ENCODE data around the gene FBXO44. TPM values are rescaled to one million over a fixed set of nuclear protein-coding genes. Genes with fewer than 3 reads are reported as not detected.
A peak's percentile ranks its signal among the peaks of the same experiment; 100 is the strongest.

Gene FBXO44
- total and polyA plus RNA-seq, 8 donors: 12.1 to 54.6 (median 16.3) TPM

GRCh38 chr1:11680270-11681070 is 25.8 kb downstream of the FBXO44 start:
- TF ChIP-seq, protein P1, sequence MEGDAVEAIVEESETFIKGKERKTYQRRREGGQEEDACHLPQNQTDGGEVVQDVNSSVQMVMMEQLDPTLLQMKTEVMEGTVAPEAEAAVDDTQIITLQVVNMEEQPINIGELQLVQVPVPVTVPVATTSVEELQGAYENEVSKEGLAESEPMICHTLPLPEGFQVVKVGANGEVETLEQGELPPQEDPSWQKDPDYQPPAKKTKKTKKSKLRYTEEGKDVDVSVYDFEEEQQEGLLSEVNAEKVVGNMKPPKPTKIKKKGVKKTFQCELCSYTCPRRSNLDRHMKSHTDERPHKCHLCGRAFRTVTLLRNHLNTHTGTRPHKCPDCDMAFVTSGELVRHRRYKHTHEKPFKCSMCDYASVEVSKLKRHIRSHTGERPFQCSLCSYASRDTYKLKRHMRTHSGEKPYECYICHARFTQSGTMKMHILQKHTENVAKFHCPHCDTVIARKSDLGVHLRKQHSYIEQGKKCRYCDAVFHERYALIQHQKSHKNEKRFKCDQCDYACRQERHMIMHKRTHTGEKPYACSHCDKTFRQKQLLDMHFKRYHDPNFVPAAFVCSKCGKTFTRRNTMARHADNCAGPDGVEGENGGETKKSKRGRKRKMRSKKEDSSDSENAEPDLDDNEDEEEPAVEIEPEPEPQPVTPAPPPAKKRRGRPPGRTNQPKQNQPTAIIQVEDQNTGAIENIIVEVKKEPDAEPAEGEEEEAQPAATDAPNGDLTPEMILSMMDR (IDR thresholded peaks at IDR 0.05): no peak
- peak overlapping the region; percentile 1 to 83 (median 50) for H3K27ac ChIP-seq
- no peaks in the 10 kb centered on the region for H3K36me3 ChIP-seq
- H3K4me3 ChIP-seq: peak overlapping the region; percentile 54 to 88 (median 84)
- H3K27me3 ChIP-seq: no peaks in the 10 kb centered on the region
- 8 to 10% methylated on average over 44 to 65 of the region's 65 CpGs for WGBS, 2 donors
- H3K4me1 ChIP-seq: peaks cover 0 to 6% (median 0%) of the 10 kb centered on the region in 3 donors
- FAIRE-seq (no peak), ATAC-seq (peak; percentile 35 to 55 (median 46)), DNase-seq (peak in 1 of 6 donors; percentile 52)
- no peaks in the 10 kb centered on the region for H3K9me3 ChIP-seq
- intact Hi-C loops (cut with DNase I): no loop called here

DNA sequence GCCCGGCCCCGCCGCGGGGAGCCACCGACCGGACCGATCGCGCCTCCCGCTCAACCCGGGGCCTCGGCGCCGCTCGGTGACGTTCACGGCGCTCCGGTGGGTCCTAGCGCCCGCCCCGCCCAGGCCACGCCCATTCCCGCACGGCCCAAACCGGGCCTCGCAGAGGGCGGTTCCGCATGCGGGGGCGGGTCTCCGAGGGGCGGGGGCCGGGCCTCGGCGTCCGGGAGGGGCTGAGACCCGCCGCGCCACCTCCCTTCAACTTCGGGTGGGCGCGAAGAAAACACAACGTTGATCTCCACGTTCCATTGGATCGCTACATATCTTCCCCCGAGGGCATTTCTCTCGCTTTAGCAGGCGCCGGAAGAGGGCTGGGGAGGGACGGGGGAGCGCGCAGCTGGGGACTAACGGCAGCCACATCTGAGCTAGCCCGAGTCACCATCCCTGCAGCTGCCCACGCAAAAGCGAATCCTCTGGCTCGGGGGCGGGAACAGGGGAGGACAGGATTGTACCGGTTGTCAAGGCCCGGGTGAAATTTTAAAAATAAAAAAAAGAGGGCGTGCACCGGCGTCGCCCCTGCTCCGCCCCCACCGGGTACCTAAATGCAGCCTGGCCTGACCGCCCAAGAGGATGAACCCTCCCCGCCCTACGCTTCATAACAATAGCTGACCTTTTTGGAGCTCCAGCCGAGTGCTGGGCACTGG is 26.5 kb downstream of the FBXO44 start, which contains the start of gene MAD2L2:
TSS of gene MAD2L2 (minus strand) at position 78 of the 701 bp plus-strand sequence. CDS start 547 bp downstream, outside the sequence.
- TF ChIP-seq, protein P1 (IDR thresholded peaks at IDR 0.05): no peak
- intact Hi-C loops (cut with DNase I): no loop called here
- H3K4me3 ChIP-seq: peak within 1 kb of the TSS; percentile 54 to 88 (median 84)
- H3K36me3 ChIP-seq: no peaks in the 10 kb centered on the region
- no peak for FAIRE-seq
- peak within 1 kb of the TSS; percentile 1 to 83 (median 50) for H3K27ac ChIP-seq
- peak; percentile 97 to 98 (median 98) for ATAC-seq
- WGBS, 2 donors: 0 to 1% methylated on average over 45 to 71 of the region's 71 CpGs
- peak; percentile 84 to 95 (median 88) for DNase-seq
- no peaks in the 10 kb centered on the region for H3K27me3 ChIP-seq
- no peaks in the 10 kb centered on the region for H3K9me3 ChIP-seq
- peaks cover 0 to 6% (median 0%) of the 10 kb centered on the region in 3 donors for H3K4me1 ChIP-seq

GRCh38 chr1:11682287-11682771 is 27.7 kb downstream of the FBXO44 start:
- no peak for FAIRE-seq
- DNase-seq: no peak
- TF ChIP-seq, protein P1 (IDR thresholded peaks at IDR 0.05): no peak
- Histone ChIP-seq H3K27ac (no peak overlapping the region), H3K27me3 (no peaks in the 10 kb centered on the region), H3K36me3 (no peaks in the 10 kb centered on the region), H3K4me1 (peaks cover 0 to 6% (median 0%) of the 10 kb centered on the region in 3 donors), H3K4me3 (no peak overlapping the region), H3K9me3 (no peaks in the 10 kb centered on the region)
- intact Hi-C loops (cut with DNase I): no loop called here
- WGBS, 2 donors: 29 to 31% methylated on average over 7 of the region's 7 CpGs
- no peak for ATAC-seq

DNA sequence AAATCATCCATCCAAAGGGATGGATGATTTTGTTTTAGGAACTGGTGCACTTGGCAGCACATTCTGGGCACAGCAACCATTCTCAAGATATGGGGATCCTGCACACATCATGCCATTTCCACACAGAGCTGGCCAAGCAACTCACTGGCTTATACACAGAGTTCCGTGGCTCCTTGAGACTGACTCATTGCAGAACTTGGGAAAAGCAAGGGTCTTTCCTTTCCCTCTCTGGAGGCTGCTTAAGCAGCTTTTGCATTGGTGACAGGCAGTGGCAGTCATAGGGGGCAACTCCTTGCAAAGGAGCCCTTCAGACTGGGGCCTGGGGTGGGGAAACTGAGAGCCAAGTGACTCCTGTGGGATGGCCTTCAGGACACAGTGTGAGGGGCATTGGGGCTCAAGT is 28.1 kb downstream of the FBXO44 start:
- no peaks in the 10 kb centered on the region for H3K9me3 ChIP-seq
- no peaks in the 10 kb centered on the region for H3K27me3 ChIP-seq
- peaks cover 0 to 6% (median 0%) of the 10 kb centered on the region in 3 donors for H3K4me1 ChIP-seq
- ATAC-seq (no peak), FAIRE-seq (no peak), DNase-seq (no peak)
- WGBS, 2 donors: 31 to 44% methylated on average over 1 of the region's 1 CpG
- no peak overlapping the region for H3K27ac ChIP-seq
- no peaks in the 10 kb centered on the region for H3K36me3 ChIP-seq
- TF ChIP-seq, protein P1 (IDR thresholded peaks at IDR 0.05): no peak
- intact Hi-C loops (cut with DNase I): no loop called here
- H3K4me3 ChIP-seq: no peak overlapping the region
